Prostate gland (tissue), 2 donors: ENCODE data around the gene PCK2. TPM values are rescaled to one million over a fixed set of nuclear protein-coding genes. Genes with fewer than 3 reads are reported as not detected.

ENCODE experiments used
- DNase-seq: peaks from one replicate; pipeline ENCODE4 v3.0.0-alpha.2; 2019; ENCODE audit warnings: low spot score
- H3K27ac ChIP-seq, 2 donors: fragments of 200-600 bp; sonication (generic); 2 replicates each; pipeline ENCODE4 v1.5.1; 2017 to 2019
- H3K27me3 ChIP-seq: fragments of 200-600 bp; sonication (generic); replicated peaks from 2 replicates; pipeline ENCODE4 v1.5.1; 2019; ENCODE audit not compliant: insufficient read depth
- H3K36me3 ChIP-seq, 2 donors: fragments of 200-600 bp; sonication (generic); 1 replicate in 1 of 2; 2 replicates in 1 of 2; pipeline versions ENCODE4 v1.5.1 to v1.8.1; 2017 to 2019
- H3K4me1 ChIP-seq: fragments of 200-600 bp; sonication (generic); replicated peaks from 2 replicates; pipeline ENCODE4 v1.5.1; 2019
- H3K4me3 ChIP-seq, 2 donors: fragments of 200-600 bp; sonication (generic); 2 replicates each; pipeline ENCODE4 v1.5.1; 2017 to 2019
- H3K9me3 ChIP-seq: fragments of 200-600 bp; sonication (generic); 2 replicates; pipeline ENCODE4 v1.5.1; 2017
- CTCF ChIP-seq, 4 experiments: fragments of 200-600 bp in 2 of 4; fragments of 450-650 bp in 2 of 4; sonication (generic) in 2 of 4; IDR thresholded peaks; 1 replicate in 3 of 4; 2 replicates in 1 of 4; pipeline ENCODE4 v1.5.1; 2016 to 2019; ENCODE audit warnings: antibody characterized with exemption in 4 of 4, mild to moderate bottlenecking in 2 of 4, moderate library complexity in 2 of 4
- POLR2A ChIP-seq: fragments of 450-650 bp; IDR thresholded peaks from one replicate; pipeline ENCODE4 v1.6.1; 2016; ENCODE audit warnings: antibody characterized with exemption, mild to moderate bottlenecking
- POLR2AphosphoS5 ChIP-seq: sonication (generic); formaldehyde crosslinking; IDR thresholded peaks from one replicate; pipeline ENCODE4 v1.6.1; 2017; ENCODE audit warnings: antibody characterized with exemption
- WGBS: methylation state at CpG from one replicate; pipeline ENCODE4 v1.1.5; 2018; 5-methylcytosine and 5-hydroxymethylcytosine counted together
- intact Hi-C: fragments of 100-400 bp; cut with DNase I; formaldehyde crosslinking; loops from one replicate; pipeline ENCODE4 v1.14.2; 2022
- total RNA-seq, 2 donors: library from RNA; depleted of rRNA; stranded (reverse); fragments of >200 nt; gene quantifications; one replicate each; pipeline ENCODE4 v1.1.0, GENCODE V29; 2016

Gene PCK2
- total RNA-seq, 2 donors from 2014 or later: 15.4 to 21.8 TPM

- no peaks in the 10 kb centered on the region for H3K27me3 ChIP-seq
- WGBS: 77% methylated on average over 10 of the region's 10 CpGs
- H3K27ac ChIP-seq: no peak overlapping the region
- no peaks in the 10 kb centered on the region for H3K4me1 ChIP-seq
- no peaks in the 10 kb centered on the region for H3K9me3 ChIP-seq
- no peak for TF ChIP-seq POLR2AphosphoS5
- DNase-seq: no peak
- no peaks in the 10 kb centered on the region for H3K36me3 ChIP-seq
- H3K4me3 ChIP-seq: no peak overlapping the region
- intact Hi-C loops: no loop called here
Measured at GRCh38 chr14:24070285-24071143, 23.6 kb upstream of the PCK2 start.

- no peak within 1 kb of the TSS for H3K4me3 ChIP-seq
- 48% methylated on average over 17 of the region's 19 CpGs for WGBS
- H3K9me3 ChIP-seq: no peaks in the 10 kb centered on the region
- no peaks in the 10 kb centered on the region for H3K36me3 ChIP-seq
- H3K27ac ChIP-seq: no peak within 1 kb of the TSS
- H3K4me1 ChIP-seq: no peaks in the 10 kb centered on the region
- intact Hi-C loops: no loop called here
- H3K27me3 ChIP-seq: no peaks in the 10 kb centered on the region
- no peak for DNase-seq
- TF ChIP-seq CTCF (IDR thresholded peaks at IDR 0.05): no peak
- TF ChIP-seq POLR2AphosphoS5: no peak
- TF ChIP-seq POLR2A: no peak
Measured at GRCh38 chr14:24071144-24071697, 22.9 kb upstream of the PCK2 start, which contains the start of gene CPNE6. TSS of gene CPNE6 (plus strand) at chr14:24071562. CDS start at chr14:24072937, 1,375 bp downstream.

GRCh38 chr14:24071836-24072430, 22.2 kb upstream of the PCK2 start:
- TF ChIP-seq POLR2AphosphoS5: no peak
- no peak for TF ChIP-seq POLR2A
- no peak for TF ChIP-seq CTCF (IDR thresholded peaks at IDR 0.05)
- H3K9me3 ChIP-seq: no peaks in the 10 kb centered on the region
- intact Hi-C loops: no loop called here
- no peaks in the 10 kb centered on the region for H3K36me3 ChIP-seq
- H3K4me1 ChIP-seq: no peaks in the 10 kb centered on the region
- DNase-seq: no peak
- H3K27me3 ChIP-seq: no peaks in the 10 kb centered on the region
- H3K27ac ChIP-seq: no peak overlapping the region
- no peak overlapping the region for H3K4me3 ChIP-seq
- WGBS: 43% methylated on average over 12 of the region's 12 CpGs

- Histone ChIP-seq H3K27me3 (no peaks in the 10 kb centered on the region), H3K9me3 (no peaks in the 10 kb centered on the region), H3K36me3 (no peaks in the 10 kb centered on the region), H3K4me3 (no peak overlapping the region), H3K27ac (no peak overlapping the region), H3K4me1 (no peaks in the 10 kb centered on the region)
- intact Hi-C loops: no loop called here
- 27% methylated on average over 6 of the region's 7 CpGs for WGBS
- TF ChIP-seq POLR2A (no peak), CTCF (IDR thresholded peaks at IDR 0.05) (no peak)
- DNase-seq: no peak
Measured at GRCh38 chr14:24072436-24072835, 21.7 kb upstream of the PCK2 start.
